Heart left ventricle (tissue), 16 donors: ENCODE data around the gene SCAF1. TPM values are rescaled to one million over a fixed set of nuclear protein-coding genes. Genes with fewer than 3 reads are reported as not detected.

Experiments used
- ATAC-seq, 4 donors: fragments of 200-7000 bp; cut with Tn5 transposase; one replicate each; pipeline ENCODE4 v1.9.1; 2020 to 2022; ENCODE audit warnings: moderate library complexity in 4 of 4, mild to moderate bottlenecking in 3 of 4, moderate number of reproducible peaks in 1 of 4
- DNase-seq, 5 donors: peaks; one replicate each; pipeline ENCODE4 v3.0.0-alpha.2; 2020
- H3K27ac ChIP-seq, 12 donors: fragments of 200-600 bp; sonication (generic) in 4 of 12; one replicate each; pipeline versions ENCODE4 v1.5.0 to v1.8.0; 2016 to 2022; ENCODE audit warnings: mild to moderate bottlenecking in 2 of 12
- H3K27me3 ChIP-seq, 9 donors: fragments of 200-600 bp; sonication (generic) in 2 of 9; one replicate each; pipeline versions ENCODE4 v1.5.1 to v1.8.0; 2016 to 2022; ENCODE audit warnings: mild to moderate bottlenecking in 3 of 9
- H3K36me3 ChIP-seq, 9 donors: fragments of 200-600 bp; sonication (generic) in 2 of 9; one replicate each; pipeline versions ENCODE4 v1.5.0 to v1.8.0; 2018 to 2022; ENCODE audit warnings: mild to moderate bottlenecking in 2 of 9
- H3K4me1 ChIP-seq, 12 donors: fragments of 200-600 bp; sonication (generic) in 4 of 12; one replicate each; pipeline versions ENCODE4 v1.5.0 to v1.8.0; 2016 to 2022; ENCODE audit warnings: mild to moderate bottlenecking in 3 of 12
- H3K4me3 ChIP-seq, 12 donors: fragments of 200-600 bp; sonication (generic) in 4 of 12; one replicate each; pipeline versions ENCODE4 v1.5.0 to v1.8.0; 2017 to 2022; ENCODE audit warnings: mild to moderate bottlenecking in 9 of 12, moderate library complexity in 4 of 12
- H3K9me3 ChIP-seq, 12 donors: fragments of 200-600 bp; sonication (generic) in 4 of 12; one replicate each; pipeline versions ENCODE4 v1.5.0 to v1.8.0; 2016 to 2022; ENCODE audit warnings: mild to moderate bottlenecking in 1 of 12
- POLR2A ChIP-seq, 2 donors: fragments of 450-650 bp; IDR thresholded peaks; one replicate each; pipeline ENCODE4 v1.6.1; 2017; ENCODE audit warnings: antibody characterized with exemption in 2 of 2, mild to moderate bottlenecking in 2 of 2, moderate library complexity in 2 of 2
- WGBS, 4 donors: extraction: QIAGEN DNeasy Blood & Tissue Kit in 2 of 4; methylation state at CpG; one replicate each; pipeline versions ENCODE4 v1.1.5 to v1.1.7; 2013 to 2018; 5-methylcytosine and 5-hydroxymethylcytosine counted together
- intact Hi-C, 10 donors: fragments of 100-400 bp; cut with DNase I; formaldehyde crosslinking; loops; one replicate each; pipeline versions ENCODE4 v1.11.1 to v1.14.2; 2022
- polyA plus RNA-seq, 2 donors: library from polyadenylated mRNA; stranded (reverse); fragments of 200-250 nt; gene quantifications; one replicate each; pipeline ENCODE4 v1.2.3, GENCODE V29; 2013
- total RNA-seq, 9 donors: library from RNA; depleted of rRNA in 2 of 9; stranded (reverse); fragments of >200 nt in 2 of 9; fragmentation: NEBNext Ultra II Directional in 3 of 9; extraction: Animal tissue kit (Norgen Biotek cat#: 25700) in 3 of 9; gene quantifications; one replicate each; pipeline versions ENCODE4 v1.1.0 to v1.2.4, GENCODE V29; 2016 to 2023
- TF ChIP-seq, protein P1 (sequence below), 12 donors: fragments of 200-600 bp; sonication (generic) in 4 of 12; IDR thresholded peaks; one replicate each; pipeline versions ENCODE4 v1.5.0 to v1.8.0; 2018 to 2022; ENCODE audit warnings: antibody characterized with exemption in 12 of 12, mild to moderate bottlenecking in 5 of 12
- donor health status: ischemic (EF 13 %, LVEDD 7.1; RV severe dilation, severe dysfunction).
- donor health status: healthy with polysubstance abuse.
- donor health status: DM: no; HTN: yes; CAD: no.
- donor health status: DM: no; HTN: no; CAD: no.
- donor health status: ischemic (EF 25% LVEDD 6.9; RV normal size, moderate dysfunction).
- donor health status: ischemic (EF 25% LVEDD 5.7; RV mildly dilated, moderate dysfunction).
- donor health status: healthy.
- donor health status: DM: yes; HTN: yes; CAD: no.
- donor health status: ischemic (EF 35%, LVEDD 5.7; RV mildly dilated, moderate dysfunction).
- donor health status: nonischemic (EF 11% LVEDD 7.7; RV severe dilation, severe dysfunction).
- donor health status: DM: yes; HTN: yes; CAD: no.
- donor health status: PGD.
- donor health status: ischemic (EF 29% LVEDD 5.4; RV normal size, mild dysfunction).
- donor health status: nonischemic (EF 23%, LVEDD 6.1; RV moderate dilation, normal function).

SCAF1 gene
- total and polyA plus RNA-seq, 11 donors = 24.5 to 52.8 (median 44.0) TPM

DNA sequence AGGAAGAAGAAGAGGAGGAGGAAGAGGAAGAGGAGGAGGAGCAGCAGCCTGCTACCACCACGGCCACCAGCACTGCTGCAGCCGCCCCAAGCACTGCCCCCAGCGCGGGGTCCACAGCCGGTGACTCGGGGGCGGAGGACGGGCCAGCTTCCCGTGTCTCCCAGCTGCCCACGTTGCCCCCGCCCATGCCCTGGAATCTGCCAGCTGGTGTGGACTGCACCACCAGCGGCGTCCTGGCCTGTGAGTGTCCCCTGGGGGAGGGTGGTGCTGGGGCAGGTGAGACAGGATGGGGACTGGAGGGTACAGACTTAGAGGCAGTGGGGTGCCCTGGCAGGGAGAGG is 11.4 kb downstream of the SCAF1 start:
- Histone ChIP-seq H3K27ac (no peak overlapping the region), H3K36me3 (peaks cover 3 to 94% (median 87%) of the 10 kb centered on the region in 9 donors), H3K9me3 (no peaks in the 10 kb centered on the region), H3K27me3 (no peaks in the 10 kb centered on the region), H3K4me3 (no peak overlapping the region), H3K4me1 (no peaks in the 10 kb centered on the region)
- no peak for TF ChIP-seq POLR2A (IDR thresholded peaks at IDR 0.05)
- TF ChIP-seq, protein P1, sequence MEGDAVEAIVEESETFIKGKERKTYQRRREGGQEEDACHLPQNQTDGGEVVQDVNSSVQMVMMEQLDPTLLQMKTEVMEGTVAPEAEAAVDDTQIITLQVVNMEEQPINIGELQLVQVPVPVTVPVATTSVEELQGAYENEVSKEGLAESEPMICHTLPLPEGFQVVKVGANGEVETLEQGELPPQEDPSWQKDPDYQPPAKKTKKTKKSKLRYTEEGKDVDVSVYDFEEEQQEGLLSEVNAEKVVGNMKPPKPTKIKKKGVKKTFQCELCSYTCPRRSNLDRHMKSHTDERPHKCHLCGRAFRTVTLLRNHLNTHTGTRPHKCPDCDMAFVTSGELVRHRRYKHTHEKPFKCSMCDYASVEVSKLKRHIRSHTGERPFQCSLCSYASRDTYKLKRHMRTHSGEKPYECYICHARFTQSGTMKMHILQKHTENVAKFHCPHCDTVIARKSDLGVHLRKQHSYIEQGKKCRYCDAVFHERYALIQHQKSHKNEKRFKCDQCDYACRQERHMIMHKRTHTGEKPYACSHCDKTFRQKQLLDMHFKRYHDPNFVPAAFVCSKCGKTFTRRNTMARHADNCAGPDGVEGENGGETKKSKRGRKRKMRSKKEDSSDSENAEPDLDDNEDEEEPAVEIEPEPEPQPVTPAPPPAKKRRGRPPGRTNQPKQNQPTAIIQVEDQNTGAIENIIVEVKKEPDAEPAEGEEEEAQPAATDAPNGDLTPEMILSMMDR (IDR thresholded peaks at IDR 0.05) = no peak
- no peak for ATAC-seq
- intact Hi-C loops = no loop called here
- 82 to 86% (median 85%) methylated on average over 10 to 13 of the region's 13 CpGs for WGBS, 4 donors
- no peak for DNase-seq

GRCh38 chr19:49654581-49654980 is 12.6 kb downstream of the SCAF1 start:
- Histone ChIP-seq H3K27me3 (no peaks in the 10 kb centered on the region), H3K27ac (no peak overlapping the region), H3K9me3 (no peaks in the 10 kb centered on the region), H3K36me3 (peaks cover 6 to 98% (median 88%) of the 10 kb centered on the region in 9 donors), H3K4me1 (no peaks in the 10 kb centered on the region), H3K4me3 (no peak overlapping the region)
- no peak for TF ChIP-seq POLR2A (IDR thresholded peaks at IDR 0.05)
- TF ChIP-seq, protein P1 (IDR thresholded peaks at IDR 0.05) = no peak
- DNase-seq (no peak), ATAC-seq (no peak)
- intact Hi-C loops = no loop called here
- WGBS, 4 donors = 76 to 83% (median 76%) methylated on average over 10 of the region's 10 CpGs

DNA sequence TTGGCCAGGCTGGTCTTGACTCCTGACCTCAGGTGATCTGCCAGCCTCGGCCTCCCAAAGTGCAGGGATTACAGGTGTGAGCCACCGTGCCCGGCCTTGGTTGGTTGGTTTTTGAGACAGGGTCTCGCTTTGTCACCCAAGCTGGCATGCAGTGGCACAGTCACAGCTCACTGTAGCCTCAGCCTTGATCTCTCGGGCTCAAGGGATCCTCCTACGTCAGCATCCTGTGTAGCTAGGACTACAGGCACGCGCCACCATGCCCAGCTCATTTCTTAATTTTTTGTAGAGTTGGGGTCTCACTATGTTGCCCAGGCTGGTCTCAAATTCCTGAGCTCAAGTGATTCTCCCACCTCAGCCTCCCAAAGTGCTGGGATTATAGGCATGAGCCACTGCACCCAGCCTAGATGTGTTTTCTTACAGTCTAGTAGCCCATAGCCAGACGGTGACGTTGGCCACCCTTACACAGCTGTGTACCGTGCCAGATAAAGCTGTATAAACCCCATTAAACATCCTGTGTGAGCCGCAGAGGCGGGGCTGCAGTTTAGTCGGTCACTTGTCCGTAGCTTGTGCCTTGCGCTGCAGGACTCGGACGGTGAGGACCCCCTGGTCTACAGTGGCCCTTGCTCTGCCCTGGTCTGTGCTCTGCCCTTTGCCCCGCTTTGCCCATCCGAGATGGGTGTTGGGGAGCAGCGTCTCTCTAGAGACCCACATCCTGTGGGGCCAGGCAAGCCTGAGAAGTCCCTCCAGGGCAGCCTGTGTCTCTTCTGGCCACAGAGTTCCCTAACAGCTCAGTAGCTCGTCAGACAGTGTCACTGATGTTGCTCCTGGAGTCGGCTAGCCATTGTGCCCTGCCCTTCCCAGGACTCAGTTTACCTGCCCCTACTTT is 13.8 kb downstream of the SCAF1 start:
- no peaks in the 10 kb centered on the region for H3K27me3 ChIP-seq
- 89 to 94% (median 90%) methylated on average over 17 to 23 of the region's 23 CpGs for WGBS, 4 donors
- H3K36me3 ChIP-seq = peaks cover 6 to 97% (median 90%) of the 10 kb centered on the region in 9 donors
- TF ChIP-seq, protein P1 (IDR thresholded peaks at IDR 0.05) = no peak
- TF ChIP-seq POLR2A (IDR thresholded peaks at IDR 0.05) = no peak
- DNase-seq (no peak), ATAC-seq (no peak)
- no peak overlapping the region for H3K27ac ChIP-seq
- H3K9me3 ChIP-seq = no peaks in the 10 kb centered on the region
- no peak overlapping the region for H3K4me3 ChIP-seq
- intact Hi-C loops = no loop called here
- H3K4me1 ChIP-seq = no peaks in the 10 kb centered on the region

- H3K27me3 ChIP-seq = no peaks in the 10 kb centered on the region
- no peaks in the 10 kb centered on the region for H3K9me3 ChIP-seq
- intact Hi-C loops = no loop called here
- DNase-seq = no peak
- H3K4me3 ChIP-seq = no peak overlapping the region
- 91 to 93% (median 91%) methylated on average over 15 to 17 of the region's 17 CpGs for WGBS, 4 donors
- H3K27ac ChIP-seq = no peak overlapping the region
- TF ChIP-seq, protein P1 (IDR thresholded peaks at IDR 0.05) = no peak
- no peak for TF ChIP-seq POLR2A (IDR thresholded peaks at IDR 0.05)
- H3K36me3 ChIP-seq = peaks cover 6 to 98% (median 92%) of the 10 kb centered on the region in 9 donors
- no peaks in the 10 kb centered on the region for H3K4me1 ChIP-seq
- no peak for ATAC-seq
Observed at GRCh38 chr19:49656456-49657109, 14.6 kb downstream of the SCAF1 start.
